GM12873 (cell line): Measurements from ENCODE around the gene DOC2B.

Experiments used
- TF ChIP-seq, protein P1 (sequence below): IDR thresholded peaks from 2 replicates; pipeline ENCODE4 v1.5.1; 2012; ENCODE audit warnings: low read depth, mild to moderate bottlenecking, moderate library complexity, low read length, control low read depth; ENCODE audit not compliant: insufficient read depth; ENCODE audit errors: missing control alignments

DOC2B gene

DNA sequence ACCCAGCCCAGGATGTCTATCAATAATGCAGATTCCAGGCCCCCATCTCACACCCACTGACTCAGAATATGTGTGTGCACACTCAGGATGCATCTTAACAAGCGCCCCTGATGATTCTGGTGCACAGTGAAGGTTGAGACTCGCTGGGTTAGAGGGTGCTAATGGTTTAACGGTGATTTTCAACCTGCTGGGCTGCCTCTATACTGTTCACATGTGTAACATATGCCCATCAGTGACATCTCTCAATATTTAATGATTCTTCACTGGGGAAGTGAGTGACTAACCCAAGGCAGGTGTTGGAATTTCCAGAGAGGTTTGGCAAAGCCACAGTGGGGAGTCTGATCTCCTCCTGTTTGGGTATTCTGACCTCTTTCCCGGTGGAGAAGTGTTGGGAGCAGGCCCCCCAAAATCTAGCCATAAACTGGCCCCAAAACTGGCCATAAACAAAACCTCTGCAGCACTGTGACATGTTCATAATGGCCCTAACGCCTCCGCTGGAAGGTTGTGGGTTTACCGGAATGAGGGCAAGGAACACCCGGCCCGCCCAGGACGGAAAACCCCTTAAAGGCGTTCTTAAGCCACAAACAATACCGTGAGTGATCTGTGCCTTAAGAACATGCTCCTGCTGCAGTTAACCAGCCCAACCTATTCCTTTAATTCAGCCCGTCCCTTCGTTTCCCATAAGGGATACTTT lies 4.1 kb upstream of the DOC2B start:
- TF ChIP-seq, protein P1, sequence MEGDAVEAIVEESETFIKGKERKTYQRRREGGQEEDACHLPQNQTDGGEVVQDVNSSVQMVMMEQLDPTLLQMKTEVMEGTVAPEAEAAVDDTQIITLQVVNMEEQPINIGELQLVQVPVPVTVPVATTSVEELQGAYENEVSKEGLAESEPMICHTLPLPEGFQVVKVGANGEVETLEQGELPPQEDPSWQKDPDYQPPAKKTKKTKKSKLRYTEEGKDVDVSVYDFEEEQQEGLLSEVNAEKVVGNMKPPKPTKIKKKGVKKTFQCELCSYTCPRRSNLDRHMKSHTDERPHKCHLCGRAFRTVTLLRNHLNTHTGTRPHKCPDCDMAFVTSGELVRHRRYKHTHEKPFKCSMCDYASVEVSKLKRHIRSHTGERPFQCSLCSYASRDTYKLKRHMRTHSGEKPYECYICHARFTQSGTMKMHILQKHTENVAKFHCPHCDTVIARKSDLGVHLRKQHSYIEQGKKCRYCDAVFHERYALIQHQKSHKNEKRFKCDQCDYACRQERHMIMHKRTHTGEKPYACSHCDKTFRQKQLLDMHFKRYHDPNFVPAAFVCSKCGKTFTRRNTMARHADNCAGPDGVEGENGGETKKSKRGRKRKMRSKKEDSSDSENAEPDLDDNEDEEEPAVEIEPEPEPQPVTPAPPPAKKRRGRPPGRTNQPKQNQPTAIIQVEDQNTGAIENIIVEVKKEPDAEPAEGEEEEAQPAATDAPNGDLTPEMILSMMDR, result no peak

DNA sequence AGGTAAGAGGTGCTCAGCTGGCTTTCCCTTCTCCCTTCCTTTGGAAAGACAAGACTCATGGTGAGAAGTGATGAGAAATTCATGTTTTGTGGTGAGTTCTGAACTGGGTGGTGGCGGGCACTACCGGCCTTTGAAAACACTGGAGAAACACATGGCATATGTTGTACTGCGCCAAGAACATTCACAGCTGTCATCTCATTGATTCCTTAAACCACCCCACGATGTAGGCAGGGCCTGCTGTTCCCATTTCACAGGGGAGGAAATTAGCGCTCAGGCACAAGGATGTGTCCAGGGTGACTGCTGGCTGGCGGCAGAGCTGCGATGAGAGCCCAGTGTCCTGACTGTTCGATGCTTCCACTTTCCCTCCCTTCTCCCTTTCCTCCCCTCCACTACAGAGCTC lies 1.6 kb upstream of the DOC2B start:
- TF ChIP-seq, protein P1, result no peak

- TF ChIP-seq, protein P1, result no peak
Measured at GRCh38 chr17:182050-182751, 751 bp upstream of the DOC2B start.

DNA sequence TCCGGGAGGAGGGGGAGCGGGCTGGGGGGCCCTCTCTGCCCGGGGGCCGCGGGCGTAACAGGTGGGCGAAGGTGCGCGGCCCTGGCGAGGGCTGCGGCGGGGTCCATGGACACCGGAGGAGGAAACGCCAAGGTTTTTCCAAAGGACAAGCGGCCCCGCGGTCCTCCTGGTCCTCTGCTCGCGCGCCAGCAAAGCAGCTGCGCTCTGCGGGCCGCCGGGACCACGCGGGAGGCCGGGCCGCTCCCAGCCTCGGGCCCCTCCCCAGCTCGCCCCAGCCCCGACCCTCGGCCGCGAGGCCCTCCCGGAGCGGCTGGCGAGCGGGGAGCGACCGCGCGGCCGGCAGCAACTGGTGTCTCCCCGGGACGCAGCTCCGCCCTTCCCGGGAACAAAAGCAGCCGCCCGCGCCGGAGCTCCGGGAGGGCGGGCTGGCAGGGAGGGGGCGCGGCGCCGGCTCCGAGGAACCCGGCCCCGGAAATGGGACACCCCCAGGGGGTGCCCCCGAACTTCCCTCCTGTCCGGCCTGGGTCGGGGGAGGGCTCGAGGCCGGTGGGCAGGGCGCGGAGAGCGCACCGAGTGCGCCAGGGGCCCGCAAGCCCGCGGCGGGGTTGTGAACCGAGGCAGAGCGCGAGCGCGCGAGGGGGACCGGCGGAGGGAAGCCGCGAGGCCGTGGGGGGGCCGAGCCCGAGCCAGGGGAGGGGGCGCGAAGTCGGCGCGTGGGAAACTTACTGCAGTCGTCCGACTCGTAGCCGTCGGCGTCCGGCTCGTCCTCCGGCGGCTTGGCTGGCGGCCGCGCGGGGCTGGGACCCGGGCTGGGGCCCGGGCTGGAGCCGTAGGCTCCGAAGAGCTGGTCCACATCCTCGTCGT lies 837 bp downstream of the DOC2B start:
- TF ChIP-seq, protein P1, result no peak

- TF ChIP-seq, protein P1, result no peak
Measured at GRCh38 chr17:179781-180380, 1.6 kb downstream of the DOC2B start.

- TF ChIP-seq, protein P1, result no peak
Measured at GRCh38 chr17:179066-179432, 2.4 kb downstream of the DOC2B start.
